Umbilical cord (tissue), 2 donors: ENCODE data around the gene CIDEB. TPM values are rescaled to one million over a fixed set of nuclear protein-coding genes. Genes with fewer than 3 reads are reported as not detected.

Experiments used
- DNase-seq: peaks from one replicate; pipeline ENCODE4 v3.0.0-alpha.2; 2015; ENCODE audit warnings: low spot score
- total RNA-seq: library from RNA; depleted of rRNA; stranded (reverse); fragments of >200 nt; gene quantifications from one replicate; pipeline ENCODE4 v1.2.3, GENCODE V29; 2014; ENCODE audit warnings: low replicate concordance; ENCODE audit not compliant: insufficient read depth

CIDEB gene
- total RNA-seq, 1 donor from 2014 or later: 4.8 TPM

- no peak for DNase-seq
Observed at GRCh38 chr14:24270537-24271133, 37.1 kb downstream of the CIDEB start.

- no peak for DNase-seq
Observed at GRCh38 chr14:24269910-24270536, 37.8 kb downstream of the CIDEB start.

- no peak for DNase-seq
Observed at GRCh38 chr14:24269368-24269767, 38.4 kb downstream of the CIDEB start.

GRCh38 chr14:24268225-24268624 is 39.6 kb downstream of the CIDEB start:
- DNase-seq: no peak

- DNase-seq: no peak
Observed at GRCh38 chr14:24267516-24267915, 40.3 kb downstream of the CIDEB start.

GRCh38 chr14:24266344-24267244 is 41.2 kb downstream of the CIDEB start:
- DNase-seq: no peak

GRCh38 chr14:24264298-24264697 is 43.5 kb downstream of the CIDEB start:
- peak; percentile 55 for DNase-seq

GRCh38 chr14:24263848-24264247 is 43.9 kb downstream of the CIDEB start:
- DNase-seq: no peak

GRCh38 chr14:24262821-24263733 is 44.7 kb downstream of the CIDEB start, which contains the start of gene TGM1:
Gene TGM1 (minus strand): TSS chr14:24263177. CDS start chr14:24262352, 825 bp downstream.
- DNase-seq: no peak

- no peak for DNase-seq
Observed at GRCh38 chr14:24261969-24262327, 45.8 kb downstream of the CIDEB start.

GRCh38 chr14:24261256-24261968 is 46.4 kb downstream of the CIDEB start:
- no peak for DNase-seq

GRCh38 chr14:24260780-24261157 is 47.0 kb downstream of the CIDEB start:
- no peak for DNase-seq

GRCh38 chr14:24260026-24260779 is 47.6 kb downstream of the CIDEB start:
- DNase-seq: no peak

GRCh38 chr14:24259282-24260025 is 48.3 kb downstream of the CIDEB start:
- peak; percentile 79 for DNase-seq

GRCh38 chr14:24258548-24259265 is 49.1 kb downstream of the CIDEB start:
- no peak for DNase-seq

- DNase-seq: no peak
Observed at GRCh38 chr14:24258119-24258518, 49.7 kb downstream of the CIDEB start.

- DNase-seq: no peak
Observed at GRCh38 chr14:24256960-24257359, 50.8 kb downstream of the CIDEB start.

GRCh38 chr14:24255931-24256711 is 51.7 kb downstream of the CIDEB start:
- DNase-seq: no peak
